ENCODE measurements around the gene CCDC178.
"Not testable (repeated sequence)": the region's sequence is repeated elsewhere in the genome, so short reads cannot be mapped to it uniquely, and the experiment has no call there.

Gene CCDC178

GRCh38 chr18:33210575-33211189 is 229.8 kb downstream of the CCDC178 start:
- peak in 1 of 2 donors; percentile 12 for DNase-seq

- DNase-seq = no peak
These were observed 234.7 kb downstream of the CCDC178 start for GRCh38 chr18:33205777-33206176.

GRCh38 chr18:33201509-33201926 is 239.0 kb downstream of the CCDC178 start:
- DNase-seq = peak in 1 of 2 donors; percentile 7

- DNase-seq = no peak
These were observed 244.7 kb downstream of the CCDC178 start for GRCh38 chr18:33195795-33196194.

- no peak for DNase-seq
These were observed 245.7 kb downstream of the CCDC178 start for GRCh38 chr18:33194793-33195192.

- DNase-seq = no peak
These were observed 255.6 kb downstream of the CCDC178 start for GRCh38 chr18:33184958-33185357.

- peak in 1 of 2 donors; percentile 18 for DNase-seq
These were observed 256.3 kb downstream of the CCDC178 start for GRCh38 chr18:33184175-33184574.

GRCh38 chr18:33183136-33183535 is 257.4 kb downstream of the CCDC178 start:
- no peak for DNase-seq

- no peak for DNase-seq
These were observed 259.5 kb downstream of the CCDC178 start for GRCh38 chr18:33181016-33181415.

GRCh38 chr18:33169218-33169617 is 271.3 kb downstream of the CCDC178 start:
- DNase-seq = no peak

GRCh38 chr18:33164121-33164520 is 276.4 kb downstream of the CCDC178 start:
- not testable (repeated sequence) for DNase-seq

GRCh38 chr18:33161131-33161530 is 279.4 kb downstream of the CCDC178 start:
- DNase-seq = no peak

GRCh38 chr18:33159151-33159550 is 281.4 kb downstream of the CCDC178 start:
- no peak for DNase-seq

GRCh38 chr18:33157893-33158292 is 282.6 kb downstream of the CCDC178 start:
- DNase-seq = no peak

- DNase-seq = no peak
These were observed 283.5 kb downstream of the CCDC178 start for GRCh38 chr18:33156906-33157470.

- DNase-seq = no peak
These were observed 286.5 kb downstream of the CCDC178 start for GRCh38 chr18:33154049-33154448.

- no peak for DNase-seq
These were observed 288.1 kb downstream of the CCDC178 start for GRCh38 chr18:33152376-33152775.

GRCh38 chr18:33147811-33148210 is 292.7 kb downstream of the CCDC178 start:
- not testable (repeated sequence) for DNase-seq

GRCh38 chr18:33146014-33146413 is 294.5 kb downstream of the CCDC178 start:
- DNase-seq = peak; percentile 34 to 68

GRCh38 chr18:33135951-33136660 is 304.4 kb downstream of the CCDC178 start:
- DNase-seq = no peak

GRCh38 chr18:33132657-33133056 is 307.9 kb downstream of the CCDC178 start:
- DNase-seq = no peak

- no peak for DNase-seq
These were observed 311.9 kb downstream of the CCDC178 start for GRCh38 chr18:33128581-33128980.

- DNase-seq = no peak
These were observed 316.5 kb downstream of the CCDC178 start for GRCh38 chr18:33123862-33124518.

Measured in inflammatory macrophage (primary cell).